Measurements from ENCODE around the gene CTBS.

DNA sequence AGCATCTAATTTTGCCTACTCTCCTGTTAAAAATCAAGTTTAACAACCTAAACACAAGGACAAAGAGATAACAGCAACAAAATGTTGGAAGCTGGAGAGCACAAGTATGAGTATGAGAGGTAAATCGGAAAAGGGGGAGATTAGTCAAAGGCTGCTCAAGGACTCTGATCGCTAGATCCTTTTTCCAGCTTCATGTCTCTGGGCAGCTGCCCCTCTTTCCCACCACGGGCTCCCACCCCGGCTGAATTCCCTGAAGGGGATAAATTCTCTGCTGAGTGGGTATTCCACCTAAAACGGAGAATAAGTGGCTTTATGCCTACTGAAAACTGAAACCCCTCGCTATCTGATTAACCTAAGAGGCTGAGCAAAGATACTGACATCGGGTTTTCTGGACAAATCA lies 696 bp upstream of the CTBS start:
- TF ChIP-seq CTCF (IDR thresholded peaks at IDR 0.05) (no peak), EZH2phosphoT487 (IDR thresholded peaks at IDR 0.05) (no peak)
